Globus pallidus (tissue), 1 donor: ENCODE measurements around the gene HSD17B7.
"Not testable (repeated sequence)": the region's sequence is repeated elsewhere in the genome, so short reads cannot be mapped to it uniquely, and the experiment has no call there.

Source experiments
- DNase-seq: peaks from one replicate; pipeline ENCODE4 v3.0.0-alpha.2; 2015; ENCODE audit warnings: low spot score

HSD17B7 gene

DNA sequence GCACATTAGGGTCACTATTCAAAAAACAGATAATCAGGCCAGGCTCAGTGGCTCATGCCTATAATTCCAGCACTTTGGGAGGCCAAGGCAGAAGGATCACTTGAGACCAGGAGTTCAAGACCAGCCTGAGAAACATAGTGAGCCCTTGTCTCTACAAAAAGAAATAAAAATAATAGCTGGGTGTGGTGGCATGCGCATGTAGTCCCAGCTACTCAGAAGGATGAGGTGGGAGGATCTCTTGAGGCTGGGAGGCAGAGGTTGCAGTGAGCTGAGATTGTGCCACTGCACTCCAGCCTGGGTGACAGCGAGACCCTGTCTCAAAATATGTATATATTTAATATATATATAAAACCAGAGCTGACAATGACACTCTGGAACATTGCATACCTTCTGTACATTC lies 21.9 kb downstream of the HSD17B7 start:
- DNase-seq, result not testable (repeated sequence)

DNA sequence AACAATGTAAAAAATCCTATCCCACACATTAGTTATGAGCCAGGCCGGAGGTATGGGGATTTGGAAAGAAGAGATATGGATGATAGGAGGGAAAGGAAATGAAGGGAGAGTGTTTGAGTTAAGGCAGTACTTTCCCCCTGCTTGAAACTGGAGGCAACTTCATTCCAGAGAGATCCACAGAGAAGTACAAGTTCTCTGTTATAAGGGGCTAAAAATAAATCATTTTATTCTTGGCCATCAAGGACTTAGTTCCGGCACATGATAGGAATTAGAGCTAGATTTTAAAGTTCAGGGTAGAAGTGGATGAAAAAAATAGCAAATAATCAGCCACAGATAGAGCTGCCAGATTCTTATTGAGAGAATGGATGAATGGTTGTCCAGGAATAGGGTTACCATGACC lies 27.6 kb downstream of the HSD17B7 start:
- DNase-seq, result not testable (repeated sequence)

DNA sequence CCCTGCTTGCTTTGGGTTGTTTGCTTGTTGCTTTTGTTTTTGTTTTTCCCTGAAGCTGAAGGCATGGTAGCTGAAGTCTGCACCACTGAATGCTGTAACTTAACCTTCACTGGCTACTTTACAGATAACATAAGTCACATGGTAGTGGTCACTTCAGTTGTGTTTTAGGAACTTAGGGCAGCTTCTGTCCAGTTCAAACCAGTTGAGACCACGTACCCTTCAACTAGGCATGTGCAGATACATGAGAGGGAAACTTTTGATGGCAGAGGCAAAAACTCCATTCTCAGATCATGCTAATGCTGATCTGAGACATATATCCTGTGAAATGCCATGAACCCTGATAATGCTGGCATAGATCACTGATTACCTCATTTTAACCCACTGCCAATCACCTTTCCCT lies 28.2 kb downstream of the HSD17B7 start:
- not testable (repeated sequence) for DNase-seq

DNA sequence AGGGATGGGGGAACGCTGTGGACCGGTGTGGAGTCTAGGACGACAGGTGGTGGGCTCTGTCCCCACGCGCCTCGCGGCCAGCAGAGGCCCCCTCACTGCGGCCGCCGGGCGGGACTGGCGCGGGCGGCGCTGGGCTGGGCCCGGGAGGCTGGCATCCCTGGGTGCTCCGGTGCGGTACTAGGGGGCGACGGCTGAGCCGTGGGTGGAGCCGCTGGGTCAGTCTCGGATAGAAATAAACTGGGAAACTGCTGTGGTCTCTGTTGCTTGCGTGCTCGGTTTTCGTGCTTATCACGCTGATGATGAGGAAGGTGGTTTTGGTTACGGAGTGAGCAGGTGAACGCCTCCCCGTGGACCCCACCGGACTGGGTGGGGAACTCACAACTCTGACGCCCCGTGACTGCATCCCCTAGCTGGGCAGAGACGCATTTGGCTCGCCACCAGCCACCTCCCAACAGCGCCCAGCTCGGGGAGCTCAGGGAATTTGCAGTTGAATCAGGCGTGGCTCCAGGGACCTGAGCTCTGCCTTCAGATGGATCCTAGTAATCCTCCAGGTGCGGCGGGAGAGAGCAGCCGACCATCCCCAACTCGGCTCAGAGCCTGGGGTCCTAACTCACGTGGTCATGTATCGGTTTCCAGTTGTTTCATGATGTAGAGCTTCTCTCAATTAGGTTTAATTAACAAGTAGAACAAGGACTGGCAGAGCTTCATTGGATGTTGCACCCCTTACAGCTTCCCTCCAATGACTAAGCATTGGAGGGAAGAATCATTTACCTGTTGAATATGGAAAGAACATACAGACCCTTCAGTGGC lies 32.1 kb downstream of the HSD17B7 start:
- DNase-seq, result no peak

DNA sequence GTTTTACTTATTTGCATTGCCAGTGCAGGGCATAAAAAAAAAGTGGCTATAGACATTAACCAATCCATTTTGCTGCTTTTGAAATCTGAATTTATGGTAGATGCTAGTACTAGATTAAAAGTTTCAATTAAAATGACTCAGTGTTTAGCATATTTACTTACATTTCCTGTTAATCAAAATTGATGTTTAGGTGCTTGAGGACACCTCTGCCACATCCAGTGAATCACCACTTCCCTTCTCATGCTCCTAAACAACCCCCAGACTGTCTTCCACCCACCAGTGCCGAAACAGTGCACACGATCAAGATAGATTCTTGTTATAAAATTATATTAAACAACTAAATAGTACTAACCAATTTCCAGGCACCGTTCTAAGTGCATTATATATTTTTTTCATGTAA lies 32.7 kb downstream of the HSD17B7 start:
- DNase-seq, result no peak

DNA sequence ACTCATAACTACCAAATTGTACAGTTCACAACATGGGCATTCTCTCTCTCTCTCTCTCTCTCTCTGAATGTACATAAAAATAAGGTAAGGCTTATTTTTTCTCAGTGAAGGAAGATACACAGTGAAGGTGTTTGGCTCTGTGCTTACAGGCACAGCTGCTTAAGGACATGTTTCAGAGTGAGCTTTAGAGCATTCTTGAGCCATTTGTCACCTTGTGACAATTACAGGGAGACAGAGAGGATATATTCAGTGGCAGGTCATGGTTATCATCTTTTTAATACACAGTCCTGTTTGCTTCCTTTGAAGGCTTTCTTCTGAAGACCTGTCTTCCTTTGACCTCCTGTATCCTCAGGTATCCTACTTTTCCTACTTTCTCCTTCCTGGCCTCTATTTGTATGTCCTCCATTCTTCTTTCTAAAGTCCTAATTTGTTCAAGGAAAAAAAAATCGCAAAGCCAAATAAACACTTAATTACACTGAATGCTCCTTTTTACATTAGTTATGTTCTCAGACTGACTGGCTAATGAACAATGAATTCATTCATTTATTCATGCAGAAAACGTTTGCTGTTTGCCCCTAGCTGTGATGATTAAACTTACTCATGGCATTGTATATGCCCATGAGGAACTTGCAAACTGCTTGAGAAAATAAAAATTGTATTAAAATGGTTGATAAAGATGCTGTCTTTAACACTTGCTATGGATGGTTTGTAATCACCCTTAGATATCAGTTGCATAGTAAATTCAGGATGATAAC lies 33.4 kb downstream of the HSD17B7 start:
- no peak for DNase-seq

DNA sequence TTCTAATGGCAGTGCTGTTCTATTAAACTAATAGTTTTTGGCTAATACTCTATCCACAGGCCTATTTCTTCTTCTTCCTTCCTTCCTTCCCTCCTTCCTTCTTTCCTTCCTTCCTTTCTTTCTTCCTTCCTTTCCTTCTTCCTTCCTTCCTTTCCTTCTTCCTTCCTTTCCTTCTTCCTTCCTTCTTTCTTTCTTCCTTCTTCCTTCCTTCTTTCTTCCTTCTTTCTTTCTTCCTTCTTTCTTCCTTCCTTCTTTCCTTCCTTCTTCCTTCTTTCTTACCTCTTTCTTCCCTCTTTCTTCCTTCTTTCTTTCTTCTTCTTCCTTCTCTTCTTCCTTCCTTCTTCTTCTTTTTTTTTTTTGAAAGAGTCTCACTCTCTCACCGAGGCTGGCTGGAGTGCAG lies 38.8 kb downstream of the HSD17B7 start:
- no peak for DNase-seq

DNA sequence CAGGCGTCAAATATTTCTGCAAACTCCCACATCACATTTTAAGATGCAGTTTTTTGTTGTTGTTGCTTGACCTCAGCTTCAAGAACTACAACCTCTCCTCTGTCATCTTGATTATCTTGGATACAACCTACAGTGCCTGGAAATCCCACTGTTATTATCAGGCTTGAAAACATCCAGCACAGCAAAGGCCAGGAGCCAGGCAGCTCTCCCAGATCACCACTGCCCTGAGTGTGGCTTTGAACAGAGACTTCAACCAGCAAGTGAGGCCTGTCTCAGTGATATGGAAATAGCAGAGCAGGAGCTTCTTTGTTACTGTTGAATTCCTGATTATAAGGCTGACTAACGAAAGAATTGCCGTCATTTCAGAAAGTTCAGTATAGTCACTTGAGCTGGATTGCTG lies 42.0 kb downstream of the HSD17B7 start:
- no peak for DNase-seq

DNA sequence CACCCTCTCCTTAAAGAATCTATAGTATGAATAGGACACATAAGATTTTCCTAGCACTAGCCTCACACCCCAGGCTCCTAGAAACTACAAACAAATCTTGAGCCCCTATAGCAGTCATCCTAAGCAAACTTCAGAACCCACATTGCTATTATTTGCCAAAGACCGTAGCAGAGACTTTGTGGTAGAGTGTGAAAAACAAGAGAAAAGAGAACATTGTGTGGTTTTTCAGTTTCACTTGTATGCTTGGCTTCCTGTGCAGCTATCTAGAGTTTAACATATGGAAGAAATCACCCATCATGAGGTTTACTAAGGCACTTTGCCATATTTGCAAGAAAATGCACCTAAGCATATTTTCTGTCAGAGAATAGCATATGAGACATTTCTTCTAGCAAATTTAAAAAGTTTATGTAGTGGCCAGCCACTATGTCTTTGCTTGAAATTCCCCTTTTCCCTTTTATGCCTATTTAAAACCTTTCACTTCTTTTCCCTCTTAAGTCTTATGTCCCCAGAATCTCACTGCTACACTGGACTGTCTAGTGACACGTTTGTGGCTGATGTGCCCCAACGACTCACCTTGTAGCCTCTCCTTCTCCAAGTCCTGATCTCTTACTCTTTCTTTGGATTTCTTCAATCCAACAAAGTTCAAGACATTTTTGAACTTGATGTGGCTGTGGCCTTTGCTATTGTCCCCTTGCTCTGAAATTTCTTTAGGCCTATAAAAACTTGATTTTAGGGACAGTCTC lies 44.8 kb downstream of the HSD17B7 start:
- no peak for DNase-seq

DNA sequence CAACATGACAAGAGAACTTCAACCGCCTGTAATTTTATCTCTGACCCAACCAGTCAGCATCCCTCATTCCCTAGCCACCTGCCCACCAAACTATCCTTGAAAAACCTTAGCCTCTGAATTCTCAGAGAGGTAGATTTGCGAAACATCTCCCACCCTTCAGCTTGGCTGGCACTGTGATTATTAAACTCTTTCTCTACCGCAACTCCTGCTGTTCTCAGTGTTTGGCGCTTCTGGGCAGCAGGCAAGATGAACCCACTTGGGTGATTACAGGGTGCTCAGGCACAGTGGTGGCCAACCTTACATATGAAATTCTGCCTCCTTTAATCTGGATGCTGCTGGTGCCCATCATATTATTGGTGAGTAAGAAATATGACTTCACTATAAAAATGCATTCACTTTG lies 48.4 kb downstream of the HSD17B7 start:
- DNase-seq, result no peak

DNA sequence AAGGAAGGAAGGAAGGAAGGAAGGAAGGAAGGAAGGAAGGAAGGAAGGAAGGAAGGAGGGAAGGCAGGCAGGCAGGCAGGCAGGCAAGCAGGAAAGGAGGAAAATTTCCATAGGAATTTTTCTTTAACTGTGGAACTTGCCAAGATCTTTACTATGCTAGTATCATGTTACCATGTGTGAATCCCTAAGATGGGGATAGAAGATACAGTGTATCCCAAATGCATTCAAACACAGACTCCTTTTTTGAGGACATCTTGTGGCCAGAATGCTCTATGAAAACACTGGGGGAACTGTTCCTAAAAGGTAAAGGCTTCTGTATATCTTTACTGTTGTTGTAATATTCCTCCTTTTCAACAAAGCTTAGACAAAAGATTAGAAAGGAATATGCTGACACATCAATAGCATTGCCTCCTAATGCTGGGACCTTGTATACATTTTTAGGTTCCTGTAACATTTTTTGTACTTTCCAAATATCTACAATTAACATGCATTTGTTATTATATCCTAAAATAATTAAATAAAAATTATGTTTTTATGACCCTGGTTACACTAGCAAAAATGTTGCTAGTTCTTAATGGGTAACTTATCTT lies 49.8 kb downstream of the HSD17B7 start:
- DNase-seq, result no peak

DNA sequence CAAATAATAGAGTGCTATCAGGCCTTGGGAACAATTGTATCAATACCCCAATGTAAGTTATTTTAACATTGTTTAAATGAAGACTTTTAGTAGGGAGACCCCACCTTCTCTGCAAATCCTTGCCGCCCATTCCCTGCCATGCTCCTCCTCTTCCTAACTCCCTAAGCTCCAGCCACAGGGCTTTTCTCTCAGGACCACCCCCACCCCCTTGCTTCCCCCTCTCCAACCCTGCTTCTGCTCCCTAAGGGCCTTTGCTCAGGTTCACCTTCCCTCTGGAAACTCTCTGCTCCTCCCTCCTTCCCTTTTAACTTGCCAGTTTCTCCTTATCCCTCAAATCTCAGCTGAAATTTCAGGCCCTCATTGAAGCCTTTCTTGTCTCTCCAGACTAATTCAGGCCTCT lies 53.7 kb downstream of the HSD17B7 start:
- DNase-seq, result no peak

DNA sequence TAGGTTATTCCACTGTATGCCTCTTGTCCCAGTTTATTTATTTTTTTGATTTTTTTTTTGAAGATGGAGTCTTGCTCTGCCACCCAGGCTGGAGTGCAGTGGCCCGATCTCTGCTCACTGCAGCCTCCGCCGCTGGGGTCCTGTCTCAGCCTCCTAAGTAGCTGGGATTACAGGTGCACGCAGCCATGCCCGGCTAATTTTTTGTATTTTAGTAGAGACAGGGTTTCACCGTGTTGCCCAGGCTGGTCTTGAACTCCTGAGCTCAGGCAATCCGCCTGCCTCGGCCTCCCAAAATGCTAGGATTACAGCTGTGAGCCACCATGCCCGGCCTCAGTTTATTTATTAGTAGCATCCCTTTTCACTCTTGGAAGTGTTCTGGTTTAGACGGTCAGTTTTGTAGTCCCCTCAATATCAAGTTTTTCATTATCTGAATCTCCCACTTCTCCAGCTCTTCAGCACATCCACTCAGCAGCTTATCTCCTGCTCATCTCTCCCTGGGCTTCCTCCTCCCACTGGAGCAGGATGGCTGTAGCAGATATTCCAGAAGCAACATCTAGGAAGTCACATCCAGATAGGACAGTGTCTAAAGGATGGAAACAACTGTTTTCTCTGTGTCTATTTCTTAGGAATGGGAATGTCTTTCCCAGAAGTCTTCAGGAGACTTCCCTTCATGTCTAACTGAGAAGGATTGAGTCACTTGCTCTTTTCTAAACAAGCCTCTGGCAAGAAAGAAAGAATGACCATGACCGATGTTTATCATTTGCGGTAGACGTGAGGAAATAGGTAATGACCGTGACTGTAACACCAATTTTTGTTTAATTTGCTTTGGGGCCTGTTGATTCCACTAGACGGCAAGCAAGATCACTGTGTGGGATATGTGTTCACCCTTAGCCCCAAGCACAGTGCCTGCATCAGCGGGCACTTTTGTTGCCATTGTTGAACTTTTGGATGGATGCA lies 56.0 kb downstream of the HSD17B7 start:
- DNase-seq, result no peak

DNA sequence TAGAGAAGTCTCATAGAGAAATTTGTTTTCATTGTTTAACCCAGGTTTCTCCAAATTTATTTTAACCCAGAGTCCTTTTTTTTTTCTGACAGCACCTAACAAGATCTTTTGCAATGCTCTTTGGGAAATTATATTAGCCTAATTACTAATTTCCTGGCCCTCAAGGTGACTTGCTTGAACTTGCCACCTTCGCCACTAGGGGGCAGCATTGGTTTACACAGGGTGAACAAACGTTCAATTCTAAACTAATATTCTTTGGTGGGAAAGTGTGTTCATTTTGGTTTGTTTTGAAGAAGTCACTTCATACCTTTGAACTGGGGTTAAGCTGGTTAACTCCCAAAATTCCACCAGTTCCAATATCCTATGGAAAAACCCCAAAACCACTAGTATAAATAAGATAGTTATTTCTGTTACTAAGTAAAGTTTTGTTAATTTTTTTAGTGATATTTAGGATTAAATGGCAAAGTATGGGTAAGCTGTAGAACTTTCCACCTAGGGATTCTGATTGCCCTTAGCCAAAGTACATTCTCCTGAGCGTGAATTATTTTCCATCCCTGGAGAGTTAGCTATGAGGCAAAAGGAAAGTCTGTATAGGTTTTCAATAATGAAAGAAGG lies 57.4 kb downstream of the HSD17B7 start:
- DNase-seq, result peak; percentile 52

DNA sequence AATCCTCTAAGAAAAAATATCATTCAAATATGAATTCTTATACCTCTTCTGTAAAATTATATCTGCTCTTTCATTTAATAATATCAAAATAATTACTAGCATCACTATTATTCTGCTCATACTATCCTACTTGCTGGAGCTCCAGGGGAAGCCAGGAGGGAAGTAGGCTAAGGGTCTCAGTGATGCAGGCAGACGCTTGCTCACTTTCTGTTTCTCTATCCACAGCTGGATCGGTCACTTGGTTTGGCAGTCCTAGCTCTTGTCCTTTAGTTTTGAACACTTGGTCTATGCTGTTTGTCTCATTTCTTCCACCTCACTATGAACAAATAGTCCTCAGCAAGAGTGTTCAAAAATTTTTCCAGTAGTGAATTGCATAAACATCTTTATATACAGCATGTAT lies 59.2 kb downstream of the HSD17B7 start:
- DNase-seq, result no peak

DNA sequence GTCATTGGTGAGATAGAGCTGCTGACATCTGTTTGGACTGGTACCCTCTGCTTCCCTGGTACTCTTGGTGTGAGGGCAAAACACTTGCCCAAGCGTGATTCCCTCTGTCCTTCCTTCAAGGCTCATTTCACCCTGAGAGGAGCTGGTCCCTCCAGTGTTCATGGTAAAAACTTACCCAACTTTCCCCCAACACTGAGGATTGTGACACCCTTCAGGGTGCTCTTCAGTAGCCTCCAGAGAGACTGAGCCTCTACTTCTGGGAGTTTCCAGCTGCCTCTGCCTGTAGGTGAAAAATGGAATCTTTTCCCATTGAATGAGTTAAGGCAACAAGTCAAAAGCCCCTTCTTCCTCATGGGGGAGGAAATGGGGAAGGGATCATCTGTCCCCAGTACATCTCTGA lies 60.8 kb downstream of the HSD17B7 start:
- no peak for DNase-seq

DNA sequence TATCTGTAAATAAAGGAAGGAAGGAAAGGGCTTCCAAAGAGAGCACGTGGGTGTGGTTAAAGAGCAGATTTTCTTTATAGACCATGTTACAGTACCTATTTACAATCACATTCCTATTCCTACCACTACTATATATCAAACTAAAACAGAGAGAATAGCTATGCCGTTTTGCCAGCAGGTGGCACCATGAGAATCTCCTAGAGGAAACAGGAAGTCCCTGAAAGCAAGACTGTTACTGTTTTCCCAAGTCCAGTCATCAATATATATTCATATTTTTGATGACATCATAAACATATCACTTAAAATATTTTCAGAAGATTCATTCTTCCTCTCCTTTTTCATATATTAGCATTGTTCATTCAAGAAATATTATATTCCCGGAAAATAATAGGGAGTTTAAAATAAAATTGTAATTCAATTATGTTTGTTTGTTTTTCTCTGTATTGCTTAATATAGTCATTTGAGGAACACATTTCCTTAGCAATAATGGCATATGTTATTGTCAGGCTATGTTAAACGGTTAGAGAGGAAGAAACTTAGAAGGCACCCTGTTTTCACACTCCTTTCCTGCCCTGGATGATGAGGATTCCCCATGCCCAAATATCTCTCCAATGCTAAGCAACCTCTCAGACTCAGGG lies 63.9 kb downstream of the HSD17B7 start:
- peak; percentile 48 for DNase-seq

DNA sequence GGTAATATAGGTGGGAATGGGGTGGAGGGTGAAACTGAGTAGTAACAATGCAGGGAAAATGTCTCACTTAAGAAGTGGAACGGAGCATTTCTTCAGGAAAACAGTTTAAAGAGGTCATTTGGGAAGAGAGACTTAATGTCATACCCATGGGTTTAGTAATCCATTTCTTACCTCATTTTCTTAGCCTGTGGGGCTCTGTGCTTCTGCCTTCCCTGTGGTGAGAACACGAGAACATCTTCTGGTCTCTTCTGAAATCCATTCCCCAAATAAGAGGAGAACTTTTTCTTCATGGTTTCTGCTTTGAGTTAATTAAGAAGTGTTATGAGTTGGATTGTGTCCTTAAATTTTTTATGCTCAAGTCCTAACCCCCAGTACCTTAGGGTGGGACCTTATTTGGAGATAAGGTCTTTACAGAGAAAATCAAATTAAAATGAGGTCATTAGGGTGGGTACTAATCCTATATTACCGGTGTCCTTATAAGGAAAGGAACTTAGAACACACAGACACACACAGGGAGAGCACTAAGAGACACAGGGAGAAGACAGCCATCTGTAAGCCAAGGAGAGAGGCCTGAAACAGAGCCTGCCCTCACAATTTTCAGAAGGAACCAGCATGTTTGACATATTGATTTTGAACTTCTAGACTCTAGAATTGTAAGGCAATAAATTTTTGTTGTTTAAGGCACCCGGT lies 65.1 kb downstream of the HSD17B7 start:
- DNase-seq, result no peak

DNA sequence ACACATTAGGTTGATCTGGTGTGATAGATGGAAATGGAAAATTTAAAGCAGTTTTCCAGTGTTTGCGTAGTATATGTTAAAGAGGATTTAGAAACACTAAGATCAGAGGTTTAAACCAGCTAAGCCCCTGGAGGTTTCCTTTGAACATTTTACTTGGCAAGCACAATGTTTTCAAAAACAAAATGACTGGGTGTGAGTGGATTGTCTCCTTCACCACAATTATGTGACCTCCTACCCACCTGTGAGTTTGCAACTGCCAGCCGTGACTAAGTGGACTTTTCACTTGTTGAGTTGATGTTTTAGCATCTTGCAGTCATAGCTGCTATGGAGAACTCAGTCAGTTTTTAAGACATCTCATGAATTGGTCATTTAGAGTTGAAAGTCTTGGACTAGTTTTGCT lies 65.8 kb downstream of the HSD17B7 start:
- DNase-seq, result no peak

DNA sequence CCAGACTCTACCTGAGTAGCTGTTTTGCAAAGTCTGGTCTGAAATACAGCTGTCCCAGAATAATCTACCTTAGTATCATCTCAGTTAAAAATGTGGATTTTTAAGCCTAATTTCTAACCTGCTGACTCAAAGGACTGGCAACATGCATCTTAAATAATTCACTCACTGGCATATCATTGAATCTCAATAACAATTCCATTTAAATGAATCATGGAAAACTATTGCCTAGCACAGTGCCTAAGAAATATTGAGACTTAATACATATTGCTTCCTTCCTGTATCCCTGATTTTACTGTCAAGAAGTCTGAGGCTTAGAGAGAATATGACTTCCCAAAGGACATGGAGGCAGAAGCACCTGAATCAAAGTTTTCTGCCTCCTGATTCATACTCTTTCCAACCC lies 67.3 kb downstream of the HSD17B7 start:
- no peak for DNase-seq
